ENCODE measurements around the gene ACTL6A.

DNA sequence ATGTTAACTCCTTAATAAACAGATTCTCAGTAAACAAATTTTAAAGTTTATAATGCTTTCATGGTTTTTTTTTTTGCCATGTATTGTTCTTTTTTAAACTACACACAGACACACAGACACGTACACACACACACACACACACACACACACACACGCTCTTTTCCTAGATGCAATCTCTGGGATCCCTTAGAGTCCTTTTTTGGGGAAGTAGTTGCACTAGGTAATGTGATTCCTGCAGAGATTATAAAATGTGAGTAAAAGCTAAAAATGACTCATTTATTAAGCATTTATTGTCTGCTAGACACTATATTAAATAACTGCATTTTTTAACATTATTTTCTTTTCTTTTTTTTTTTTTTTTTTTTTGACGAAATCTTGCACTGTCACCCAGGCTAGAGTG, 61.7 kb downstream of the ACTL6A start:
- no peak for TF ChIP-seq YY1 (IDR thresholded peaks at IDR 0.05; ENCODE audit: insufficient read depth, insufficient read length)
- TF ChIP-seq SUZ12 (IDR thresholded peaks at IDR 0.05; ENCODE audit: extremely low read depth, insufficient read depth, insufficient read length) = no peak
